Brain pericyte (primary cell): ENCODE measurements around the gene CDH4.

ENCODE experiments used
- DNase-seq: peaks from one replicate; pipeline ENCODE4 v3.0.0-alpha.2; 2012; ENCODE audit warnings: low read depth, low spot score

The CDH4 gene

GRCh38 chr20:61954276-61955021 lies 702.4 kb downstream of the CDH4 start:
- DNase-seq = no peak

- DNase-seq = no peak
Observed at GRCh38 chr20:61955668-61956395, 703.8 kb downstream of the CDH4 start.

- no peak for DNase-seq
Observed at GRCh38 chr20:61956396-61957342, 704.6 kb downstream of the CDH4 start.

GRCh38 chr20:61957961-61958715 lies 706.1 kb downstream of the CDH4 start:
- no peak for DNase-seq

- no peak for DNase-seq
Observed at GRCh38 chr20:61958773-61959700, 707.0 kb downstream of the CDH4 start.

- no peak for DNase-seq
Observed at GRCh38 chr20:61960836-61961235, 708.8 kb downstream of the CDH4 start.

- no peak for DNase-seq
Observed at GRCh38 chr20:61963149-61963548, 711.1 kb downstream of the CDH4 start.

- DNase-seq = no peak
Observed at GRCh38 chr20:61963885-61964674, 712.0 kb downstream of the CDH4 start.

GRCh38 chr20:61964675-61965605 lies 712.9 kb downstream of the CDH4 start:
- no peak for DNase-seq

- DNase-seq = no peak
Observed at GRCh38 chr20:61965606-61966491, 713.8 kb downstream of the CDH4 start.

- DNase-seq = no peak
Observed at GRCh38 chr20:61966492-61967244, 714.6 kb downstream of the CDH4 start.

GRCh38 chr20:61967300-61967699 lies 715.2 kb downstream of the CDH4 start:
- no peak for DNase-seq

- DNase-seq = no peak
Observed at GRCh38 chr20:61968036-61968810, 716.2 kb downstream of the CDH4 start.

GRCh38 chr20:61968932-61969331 lies 716.9 kb downstream of the CDH4 start:
- no peak for DNase-seq

- no peak for DNase-seq
Observed at GRCh38 chr20:61969806-61970205, 717.7 kb downstream of the CDH4 start.

- DNase-seq = no peak
Observed at GRCh38 chr20:61970357-61970756, 718.3 kb downstream of the CDH4 start.
